GM18861 (cell line): ENCODE measurements around the gene BARHL1.

ENCODE experiments used
- ATAC-seq: cut with Tn5 transposase; IDR thresholded peaks from one replicate; pipeline ENCODE4 v1.9.1; 2021; ENCODE audit not compliant: unreplicated experiment

Gene BARHL1

DNA sequence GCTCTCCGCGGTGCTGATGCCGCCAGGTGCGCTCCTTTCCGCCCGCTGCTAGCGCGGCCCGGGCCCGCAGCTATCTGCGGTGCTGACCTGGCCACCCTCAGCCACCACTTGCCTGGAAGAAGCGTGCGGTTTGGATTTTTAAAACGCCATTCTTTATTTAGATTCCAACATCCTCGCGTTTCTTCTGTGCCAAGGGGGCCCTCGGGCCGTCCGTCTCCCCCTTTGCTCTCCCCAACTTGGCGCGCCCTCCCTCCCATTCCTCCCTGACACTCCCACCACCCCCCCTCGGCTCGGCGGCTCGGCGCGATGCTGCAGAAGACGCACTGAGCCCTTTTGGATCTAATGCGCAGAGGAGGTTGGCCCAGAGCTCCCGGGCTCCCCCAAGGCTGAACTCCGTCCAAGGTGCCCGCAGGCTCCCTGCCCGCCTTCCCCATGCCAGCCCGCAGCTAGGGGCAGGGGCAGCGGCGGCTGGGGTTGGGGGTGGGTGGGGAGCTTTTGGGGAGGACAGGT lies at the start of gene BARHL1:
Gene BARHL1 (plus strand): TSS at position 331 of the 510 bp plus-strand sequence. CDS start 192 bp downstream, outside the sequence.
- ATAC-seq, result no peak

DNA sequence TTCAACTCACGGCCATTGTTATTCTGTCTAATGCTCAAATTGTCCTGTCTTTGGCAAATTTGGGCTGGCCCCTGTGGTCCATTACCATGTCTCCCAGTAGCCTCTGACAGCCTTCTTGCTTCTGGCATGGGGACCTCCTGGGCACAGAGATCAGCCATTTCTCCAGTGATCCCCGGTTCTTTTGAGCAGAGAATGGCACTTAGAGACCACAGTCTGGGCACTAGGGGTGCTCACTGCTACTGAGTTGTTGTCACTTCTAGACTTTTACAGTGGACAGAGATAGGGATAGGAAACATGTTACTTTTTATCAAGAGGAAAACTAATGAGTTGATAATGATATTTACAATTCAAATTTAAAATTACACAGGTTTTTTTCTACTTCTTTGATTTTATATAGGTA lies 47.6 kb upstream of the BARHL1 start:
- no peak for ATAC-seq

DNA sequence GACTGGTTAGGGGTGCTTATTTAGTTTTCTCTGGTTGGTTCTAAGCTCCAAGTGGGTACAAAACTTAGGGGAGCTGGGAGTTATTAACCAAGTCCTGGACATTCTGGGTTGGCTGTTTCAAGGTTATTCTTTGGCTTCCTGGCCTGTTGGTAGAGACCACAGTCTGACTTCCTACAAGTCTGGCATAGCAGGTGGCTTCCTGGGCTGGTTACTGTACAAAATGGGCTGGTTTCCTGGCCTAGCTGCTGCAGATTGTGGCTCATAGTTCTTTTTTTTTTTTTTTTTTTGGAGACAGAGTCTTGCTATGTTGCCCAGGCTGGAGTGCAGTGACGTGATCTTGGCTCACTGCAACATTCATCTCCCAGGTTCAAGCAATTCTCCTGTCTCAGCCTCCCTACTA lies 46.3 kb upstream of the BARHL1 start:
- ATAC-seq, result no peak

DNA sequence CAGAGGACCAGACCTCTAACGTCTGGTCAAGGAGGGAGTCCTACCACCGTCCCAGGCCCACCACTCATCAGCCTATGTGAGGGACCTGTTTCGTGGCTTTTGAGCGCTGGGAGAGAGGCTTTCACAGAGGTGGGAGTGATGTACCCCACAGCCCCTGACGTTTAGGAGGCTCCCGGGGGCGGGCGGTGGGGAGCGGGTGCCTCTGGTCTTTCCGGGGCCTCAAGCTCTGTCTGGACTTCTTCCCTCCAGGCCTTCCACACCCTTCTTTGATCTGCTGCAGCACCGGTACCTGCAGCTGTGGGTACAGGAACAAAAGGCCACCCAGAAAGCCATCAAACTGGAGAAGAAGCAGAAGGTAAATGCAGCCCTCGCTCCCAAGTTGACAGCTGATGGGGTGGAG lies 45.1 kb upstream of the BARHL1 start:
- ATAC-seq, result no peak

DNA sequence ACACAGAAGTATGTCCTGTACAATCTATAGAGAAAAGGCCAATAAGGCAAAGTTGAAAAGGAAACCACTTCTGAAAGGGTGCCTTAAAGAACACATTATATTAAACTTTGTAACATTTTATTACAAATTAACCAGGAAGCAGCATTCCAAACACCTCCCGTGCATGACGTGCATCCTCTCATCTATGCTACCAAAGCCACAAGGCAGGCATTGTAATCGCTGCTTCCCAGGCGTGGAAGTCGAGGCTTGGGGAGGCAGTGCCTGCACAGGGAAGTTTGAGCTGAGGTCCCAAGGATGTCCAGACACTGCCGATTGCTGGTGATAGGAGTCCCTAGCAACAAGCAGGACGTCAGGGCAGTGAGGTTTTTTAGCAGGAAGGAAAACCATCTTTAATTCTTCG lies 44.3 kb upstream of the BARHL1 start:
- ATAC-seq, result no peak

DNA sequence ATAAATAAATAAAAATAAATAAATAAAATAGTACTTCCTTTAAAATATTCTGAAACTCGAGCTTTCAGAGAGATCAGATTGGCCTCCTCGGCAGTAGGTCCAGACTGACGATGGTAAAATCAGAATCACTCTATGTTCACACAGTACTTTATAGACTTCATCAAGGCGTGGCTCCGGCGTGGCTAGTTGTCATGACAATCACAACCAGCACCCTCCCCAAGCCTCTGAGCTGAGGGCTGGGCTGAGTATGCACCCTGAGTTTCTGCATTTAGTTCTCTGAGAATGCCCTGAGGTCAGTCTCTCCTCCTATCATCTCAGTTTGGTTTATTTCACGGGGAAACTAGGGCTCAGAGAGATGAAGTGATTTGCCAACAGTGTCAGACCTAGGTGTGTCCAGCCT lies 43.3 kb upstream of the BARHL1 start:
- no peak for ATAC-seq

DNA sequence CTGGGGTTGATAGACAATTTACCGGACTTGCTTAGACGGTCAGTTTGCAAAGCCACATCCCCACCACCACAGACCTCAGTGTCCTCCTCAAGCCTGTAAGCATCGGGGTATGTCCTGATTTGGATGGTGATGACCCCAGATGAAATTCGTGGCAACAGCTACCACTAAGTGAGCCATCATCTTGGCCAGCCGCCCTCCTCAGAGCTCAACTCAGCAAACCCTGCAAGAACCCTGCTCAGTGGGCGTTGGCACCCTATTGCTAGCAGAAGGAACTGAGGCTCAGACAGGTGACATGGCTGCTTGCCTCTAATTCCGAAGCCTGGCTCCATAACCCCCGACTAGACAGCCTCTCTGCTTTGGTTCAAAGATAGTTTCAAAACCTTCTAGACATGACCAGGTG lies 41.4 kb upstream of the BARHL1 start:
- ATAC-seq, result no peak

DNA sequence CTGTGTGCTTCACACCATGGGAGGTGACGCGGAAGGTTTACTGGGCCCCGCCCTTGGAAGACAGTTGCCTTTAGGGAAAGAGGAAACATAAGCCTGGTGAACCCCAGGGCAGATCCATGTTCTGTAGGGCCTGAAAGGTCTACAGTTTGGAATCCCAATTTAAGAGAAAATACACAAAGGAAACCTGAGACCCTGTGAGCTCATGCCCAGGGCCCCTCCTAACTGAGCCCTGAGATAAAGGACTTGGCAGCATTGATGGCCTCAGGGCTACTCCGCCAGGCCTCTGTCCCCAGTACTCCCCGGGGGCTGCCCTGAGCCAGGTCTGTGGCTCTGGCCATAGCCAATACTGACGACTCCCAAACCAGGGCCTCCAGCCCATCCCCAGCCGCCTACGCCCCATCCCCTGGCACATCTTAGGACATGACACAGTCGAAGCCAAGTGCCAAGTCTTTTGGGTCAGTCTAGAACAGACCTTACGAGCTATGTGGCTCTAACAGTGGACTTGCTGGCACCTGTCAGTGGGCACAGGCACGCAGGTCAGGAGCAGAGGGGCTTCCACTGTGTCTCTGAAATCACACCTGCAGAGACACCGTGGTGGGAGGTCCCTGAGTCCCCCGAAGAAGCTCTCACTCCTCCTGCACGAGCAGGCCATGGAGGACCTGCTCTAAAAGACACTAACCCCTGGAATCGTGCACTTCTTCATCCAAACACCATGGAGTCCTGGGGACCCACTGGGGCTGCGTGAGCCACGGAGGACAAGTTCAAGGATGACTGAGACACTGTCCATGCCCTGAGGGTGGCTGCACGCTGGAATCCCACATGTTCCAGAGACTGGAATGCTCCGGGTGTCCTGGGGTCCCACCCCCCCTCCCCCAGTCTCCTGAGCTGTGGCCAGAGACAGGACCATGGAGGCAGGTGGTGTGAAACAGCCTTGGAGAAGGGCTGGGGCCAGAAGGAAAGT lies 40.3 kb upstream of the BARHL1 start:
- ATAC-seq, result no peak

DNA sequence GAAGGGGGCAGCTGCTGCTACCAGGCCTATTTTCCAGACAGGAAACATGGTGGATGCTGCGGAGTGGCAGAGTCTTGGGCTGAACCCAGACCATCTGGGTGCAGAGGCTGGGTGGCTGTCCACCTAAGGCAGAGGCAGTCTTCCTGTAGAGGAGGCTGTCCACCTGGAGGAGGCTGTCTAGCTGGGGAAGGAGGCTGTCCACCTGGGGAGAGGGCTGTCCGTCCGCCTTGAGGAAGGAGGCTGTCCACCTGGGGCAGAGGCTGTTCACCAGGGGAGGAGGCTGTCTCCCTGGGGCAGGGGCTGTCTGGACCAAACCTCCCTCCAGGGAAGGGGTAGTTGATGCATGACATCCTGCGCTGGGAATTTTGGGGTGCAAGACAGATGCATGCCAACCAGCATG lies 39.2 kb upstream of the BARHL1 start:
- ATAC-seq, result no peak

DNA sequence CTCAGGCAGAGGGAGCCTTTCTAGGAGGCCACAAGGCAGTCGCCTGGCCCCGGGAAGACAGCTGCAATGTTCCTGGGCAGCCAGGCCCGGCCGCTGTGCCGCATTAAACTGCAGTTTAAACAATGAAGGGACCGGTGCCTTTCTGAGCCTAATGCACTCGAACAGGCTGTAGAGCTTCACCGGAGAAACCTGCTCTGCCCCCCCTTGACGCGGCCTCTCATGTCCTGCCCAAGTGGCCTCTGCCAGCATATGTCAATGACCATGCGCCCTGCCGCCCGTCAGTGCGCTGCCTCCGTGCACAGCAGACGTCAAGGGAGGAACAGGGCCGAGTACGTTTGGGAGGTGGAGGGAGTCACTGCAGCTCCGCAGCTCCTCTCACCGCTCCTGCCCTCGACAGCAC lies 38.4 kb upstream of the BARHL1 start:
- ATAC-seq, result no peak

DNA sequence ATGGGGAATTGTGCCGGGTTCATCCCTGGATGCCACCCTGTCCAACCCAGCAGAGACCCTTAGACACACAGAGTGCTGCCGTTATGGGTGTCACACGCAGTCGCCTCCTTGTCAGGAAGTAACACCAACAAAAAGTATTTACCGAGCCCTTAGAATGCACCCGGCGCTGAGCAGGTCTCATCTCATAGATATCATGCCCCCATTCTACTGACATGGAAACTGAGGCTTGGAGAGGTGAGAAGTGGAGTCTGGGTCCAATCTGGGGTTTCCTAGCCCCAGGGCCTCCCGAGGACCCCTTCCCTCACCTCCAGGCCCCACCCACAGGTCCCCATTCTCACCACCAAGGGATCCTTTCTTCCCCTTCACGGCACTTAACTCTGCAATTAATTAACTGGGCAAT lies 36.8 kb upstream of the BARHL1 start:
- no peak for ATAC-seq

DNA sequence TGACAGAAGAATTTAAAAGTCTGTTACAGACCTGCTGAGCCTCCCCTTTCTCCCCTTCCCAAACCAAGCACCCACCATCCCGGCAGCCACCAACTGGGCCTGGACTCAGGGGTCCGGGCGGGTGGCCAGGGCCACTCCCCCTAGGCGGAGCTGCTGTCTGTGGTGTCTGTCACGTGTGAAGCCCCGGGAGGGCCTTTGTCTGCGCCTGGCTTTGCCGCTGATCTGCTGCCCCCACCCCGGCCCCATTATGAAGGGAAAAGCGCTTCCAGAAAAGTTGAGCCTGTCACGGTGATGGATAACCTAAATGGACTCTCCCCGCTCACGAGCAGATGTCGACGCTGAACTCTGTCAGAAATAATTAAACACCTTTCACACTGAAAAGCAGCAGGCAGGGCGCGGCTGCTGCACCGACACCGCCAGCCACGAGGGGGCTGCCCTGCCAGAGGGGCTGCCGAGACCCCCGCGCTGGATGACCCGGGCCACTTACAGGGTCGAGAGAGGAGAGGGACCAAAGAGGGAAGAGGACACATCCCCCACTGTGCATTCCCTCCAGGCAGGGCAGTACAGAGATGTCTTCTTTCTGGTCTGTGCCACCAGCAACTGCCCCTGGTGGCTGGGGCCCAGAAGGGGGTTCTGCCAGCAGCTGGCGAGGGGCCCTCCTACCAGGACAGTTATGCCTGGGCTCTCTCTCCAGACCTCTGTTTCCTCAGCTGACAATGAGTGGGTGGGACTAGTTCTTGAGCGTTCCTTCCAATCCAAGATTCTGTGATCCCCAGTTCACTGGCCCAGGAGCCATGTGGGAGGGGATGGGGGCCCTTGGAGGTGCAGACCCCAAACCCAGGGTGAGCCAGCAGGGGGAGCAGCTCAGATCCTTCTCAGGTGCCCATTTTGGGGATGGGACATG lies 36.0 kb upstream of the BARHL1 start:
- ATAC-seq, result no peak

DNA sequence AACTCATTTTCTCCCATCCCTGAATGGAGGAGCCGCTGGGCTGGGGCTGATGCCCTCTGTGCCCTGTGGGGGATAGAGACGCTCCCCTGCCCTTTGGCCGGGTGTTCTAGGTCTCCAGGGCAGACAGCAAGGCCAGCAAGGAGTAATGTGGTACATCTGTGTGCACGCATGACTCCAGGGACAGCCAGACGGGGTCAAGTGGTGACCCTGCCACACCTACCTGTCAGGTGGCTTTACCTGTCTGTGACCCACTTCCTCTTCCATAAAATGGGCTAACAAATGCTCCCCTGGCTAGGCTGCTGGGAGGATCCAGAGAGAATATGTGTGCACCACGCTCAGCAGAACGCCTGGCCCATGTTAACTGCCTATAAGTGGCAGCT lies 35.4 kb upstream of the BARHL1 start:
- ATAC-seq, result no peak

DNA sequence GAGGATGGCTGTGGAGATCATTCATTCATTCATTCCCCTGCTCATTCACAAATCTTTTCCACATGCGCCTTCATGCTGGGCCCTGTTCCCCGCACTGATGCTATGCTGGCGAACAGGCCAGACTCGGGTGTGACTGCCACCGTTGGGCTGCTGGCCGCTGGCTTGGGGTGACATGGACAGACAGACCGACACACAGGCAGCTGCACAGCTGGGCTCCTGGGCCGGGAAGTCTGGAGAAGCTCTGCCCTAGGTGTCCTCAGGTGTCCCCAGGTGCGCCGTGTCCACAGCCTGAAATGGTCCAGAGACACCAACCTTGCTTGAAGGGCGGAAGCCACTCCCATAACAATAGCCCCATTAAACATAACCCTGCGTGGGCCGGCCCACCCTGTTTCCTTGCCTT lies 35.0 kb upstream of the BARHL1 start:
- no peak for ATAC-seq

DNA sequence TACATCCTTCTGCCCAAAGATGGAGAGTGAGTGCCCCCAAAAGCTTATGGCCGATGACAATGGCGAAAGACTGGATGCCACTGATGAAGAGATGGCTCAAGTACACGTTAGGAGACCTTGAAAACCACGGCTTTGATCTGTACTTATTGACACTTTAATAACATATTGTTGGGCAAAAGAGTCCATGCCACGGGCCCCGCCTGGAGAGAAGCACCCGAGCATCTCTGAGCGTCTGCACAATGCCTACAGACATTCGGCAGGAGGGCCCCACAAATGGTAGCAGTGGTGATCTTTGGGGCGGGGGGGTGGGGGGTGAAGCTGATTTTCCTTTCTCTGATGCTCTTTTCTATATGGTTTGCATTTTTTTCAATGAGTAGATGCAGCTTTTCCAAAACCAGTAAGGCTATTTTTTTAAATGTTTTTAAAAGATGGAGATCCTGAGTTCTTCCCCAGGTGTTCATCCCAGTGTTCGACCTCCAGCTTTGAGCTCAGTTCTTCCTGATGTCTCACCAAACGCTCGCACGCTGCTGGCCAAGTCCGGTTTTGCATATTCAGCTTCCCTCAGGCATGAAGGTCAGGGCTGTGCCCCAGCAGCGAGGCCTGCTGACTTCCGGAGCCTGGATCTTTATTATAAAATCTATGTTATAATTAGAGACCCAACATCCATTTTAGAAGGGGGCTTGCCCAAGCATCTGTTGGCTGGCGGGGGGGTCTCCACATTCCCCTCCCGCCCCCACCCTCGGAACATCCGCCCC lies 34.3 kb upstream of the BARHL1 start:
- no peak for ATAC-seq

DNA sequence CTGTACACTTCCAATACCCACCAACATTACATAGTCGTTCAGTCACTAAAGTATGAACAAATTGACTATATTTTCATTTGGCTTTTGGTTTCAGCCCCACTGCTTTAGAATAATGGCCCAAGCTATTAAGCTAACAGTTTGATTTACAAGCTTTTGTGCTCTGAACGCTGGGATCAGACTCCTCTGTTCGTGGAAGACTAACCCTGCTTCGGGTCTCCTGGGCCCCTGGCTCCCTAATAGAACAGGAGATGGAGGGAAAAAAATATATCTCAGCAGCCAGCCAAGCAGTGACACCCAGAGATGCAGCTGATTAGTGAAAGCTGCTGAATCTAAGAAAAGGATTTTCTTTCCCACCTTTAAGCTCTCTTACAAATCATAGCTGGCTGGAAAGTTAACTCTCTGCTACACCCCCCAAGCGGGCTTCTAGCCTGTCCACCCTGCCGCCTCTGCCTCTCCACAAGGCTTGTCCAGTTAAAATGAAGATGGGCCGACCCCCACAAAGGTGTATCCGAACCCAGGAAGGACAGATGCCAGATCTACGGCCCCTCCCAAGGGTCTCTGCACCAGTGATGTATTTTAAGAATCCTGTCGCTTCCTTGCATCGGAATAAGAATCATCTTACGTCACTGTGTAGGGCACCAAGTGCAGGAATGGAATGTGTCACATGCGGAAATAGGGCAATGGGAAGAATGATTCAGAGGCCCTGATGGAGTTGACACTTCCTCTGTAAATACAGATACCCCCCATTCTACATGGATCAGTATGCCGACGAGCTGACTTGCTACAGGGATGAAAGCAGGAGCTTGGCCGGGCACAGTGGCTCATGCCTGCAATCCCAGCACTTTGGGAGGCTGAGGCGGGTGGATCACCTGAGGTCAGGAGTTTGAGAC lies 33.4 kb upstream of the BARHL1 start:
- no peak for ATAC-seq

DNA sequence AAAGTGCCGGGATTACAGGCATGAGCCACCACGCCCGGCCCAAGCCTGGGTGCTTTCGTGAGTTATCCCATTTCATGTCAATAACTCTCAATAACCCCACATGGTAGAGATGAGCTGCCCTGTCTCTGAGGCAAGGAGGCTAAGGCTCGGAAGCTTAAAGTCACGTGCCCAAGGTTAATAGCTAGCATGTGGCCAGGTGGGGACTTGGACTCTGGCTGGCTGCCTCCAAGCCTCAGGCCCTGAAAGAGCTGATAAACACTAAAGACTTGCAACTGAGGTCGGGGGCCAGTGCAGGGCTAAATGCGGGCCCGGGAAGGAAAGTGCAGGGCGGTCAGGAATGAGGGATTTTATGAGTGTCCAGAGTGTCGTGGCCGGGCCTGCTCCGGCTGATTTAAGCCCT lies 30.9 kb upstream of the BARHL1 start:
- no peak for ATAC-seq

DNA sequence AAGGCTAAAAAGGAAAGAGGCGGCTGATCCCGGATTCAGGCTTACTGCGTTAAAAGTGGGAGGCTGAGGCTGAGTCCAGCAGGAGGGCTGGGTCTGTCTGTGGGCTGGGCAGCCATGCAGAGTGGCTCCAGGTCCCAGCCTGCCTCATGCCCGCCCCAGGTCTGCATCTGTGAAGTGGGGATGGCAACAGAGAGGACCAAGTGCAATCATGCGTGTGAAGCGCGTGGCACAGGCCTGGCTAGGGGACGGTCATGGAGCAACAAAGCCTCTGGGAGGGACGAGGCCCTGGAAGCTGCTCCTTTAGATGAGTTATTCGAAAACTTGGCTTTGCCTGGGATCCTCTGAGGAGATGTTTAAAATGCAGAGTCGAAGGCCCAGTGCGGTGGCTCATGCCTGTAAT lies 30.4 kb upstream of the BARHL1 start:
- ATAC-seq, result no peak

DNA sequence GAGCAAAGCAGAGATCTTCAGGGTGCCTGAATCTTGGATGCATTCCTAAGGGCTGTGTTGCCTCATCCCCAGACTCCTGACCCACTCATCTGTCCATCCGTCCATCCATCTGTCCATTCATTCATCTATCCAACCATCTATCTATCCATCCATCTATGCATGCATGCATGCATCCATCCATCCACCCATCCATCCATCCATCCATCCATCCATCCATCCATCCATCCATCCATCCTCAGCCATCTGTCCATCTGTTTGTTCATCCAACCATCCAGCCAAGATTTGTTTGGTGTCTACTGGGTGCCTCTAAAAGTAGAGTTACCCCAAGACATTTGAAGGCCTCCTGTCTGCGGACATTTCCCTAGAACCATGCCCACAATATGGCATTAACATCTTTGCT lies 27.7 kb upstream of the BARHL1 start:
- ATAC-seq, result no peak

DNA sequence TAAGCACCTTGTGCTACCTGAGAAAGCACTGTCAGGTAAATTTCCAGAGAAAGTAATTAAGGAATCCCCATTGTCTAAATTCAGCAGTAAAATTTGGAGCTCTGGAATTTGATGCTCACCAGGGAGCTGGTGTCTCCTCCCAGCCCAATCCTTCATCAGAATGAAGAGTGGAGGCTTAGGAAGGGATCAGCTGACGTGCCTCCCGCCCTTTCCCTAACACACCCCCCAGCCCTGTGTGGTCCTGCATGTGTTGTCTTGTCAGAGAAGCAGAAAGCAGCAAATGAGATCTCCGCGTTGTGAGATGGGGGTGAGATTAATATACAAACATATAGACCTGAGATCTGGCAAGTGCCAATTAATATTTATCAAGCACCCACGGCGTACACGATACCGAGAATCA lies 26.9 kb upstream of the BARHL1 start:
- no peak for ATAC-seq
